D341Med (cell line): ENCODE results near the gene CCDC175.

Experiments used
- DNase-seq: peaks from one replicate; pipeline ENCODE4 v3.0.0; 2012; ENCODE audit warnings: low spot score

Gene CCDC175

GRCh38 chr14:59482541-59483331 is 93.9 kb downstream of the CCDC175 start:
- no peak for DNase-seq

DNA sequence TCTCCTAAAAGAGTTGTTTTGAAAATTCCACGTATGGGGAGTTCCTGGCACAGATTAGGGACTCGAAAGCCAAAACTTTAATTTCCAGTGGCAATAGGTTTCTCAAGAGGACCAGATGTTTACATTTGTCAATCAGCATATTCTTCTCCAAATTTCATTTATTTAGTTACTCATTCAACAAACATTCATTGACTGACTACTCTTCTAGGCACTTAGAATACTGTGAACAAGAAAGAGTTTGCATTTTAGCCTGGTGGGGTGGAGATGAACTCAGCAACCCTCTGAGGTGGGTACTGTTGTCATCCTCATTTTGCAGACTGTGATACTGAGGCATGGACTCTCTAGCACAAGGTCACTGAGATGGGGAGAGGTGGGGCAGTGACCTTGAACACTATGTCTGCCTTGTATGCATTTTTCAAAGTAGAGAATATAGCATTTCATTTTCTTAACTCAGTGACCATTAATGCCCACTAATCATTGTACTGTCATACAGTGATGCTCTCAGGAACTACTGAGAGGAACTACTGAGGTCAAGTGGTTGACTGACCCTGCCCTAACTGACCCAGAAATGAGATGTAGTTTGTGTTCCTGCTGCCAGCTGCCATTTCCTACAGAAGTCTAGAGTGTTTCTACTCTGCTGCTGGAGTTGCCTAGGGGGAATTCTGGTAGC is 94.6 kb downstream of the CCDC175 start:
- DNase-seq, result no peak

DNA sequence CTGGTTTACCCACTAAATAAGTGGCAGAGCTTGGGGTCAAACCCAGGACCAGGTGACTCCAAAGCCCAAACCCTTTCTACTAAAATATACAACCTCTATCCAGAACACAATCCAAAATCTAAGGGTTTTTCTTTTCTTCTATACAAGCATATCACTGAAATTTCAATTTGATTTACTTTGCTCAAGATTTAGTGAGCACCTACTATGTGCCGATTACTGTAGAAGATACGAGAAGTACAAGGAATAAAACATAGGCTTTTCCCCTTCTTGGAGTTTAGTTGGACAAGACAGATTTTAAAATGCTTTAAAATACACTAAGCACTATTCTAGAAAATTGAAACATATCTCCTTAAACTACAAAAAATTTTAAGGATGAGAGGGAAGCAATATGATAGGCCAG is 95.2 kb downstream of the CCDC175 start:
- no peak for DNase-seq

DNA sequence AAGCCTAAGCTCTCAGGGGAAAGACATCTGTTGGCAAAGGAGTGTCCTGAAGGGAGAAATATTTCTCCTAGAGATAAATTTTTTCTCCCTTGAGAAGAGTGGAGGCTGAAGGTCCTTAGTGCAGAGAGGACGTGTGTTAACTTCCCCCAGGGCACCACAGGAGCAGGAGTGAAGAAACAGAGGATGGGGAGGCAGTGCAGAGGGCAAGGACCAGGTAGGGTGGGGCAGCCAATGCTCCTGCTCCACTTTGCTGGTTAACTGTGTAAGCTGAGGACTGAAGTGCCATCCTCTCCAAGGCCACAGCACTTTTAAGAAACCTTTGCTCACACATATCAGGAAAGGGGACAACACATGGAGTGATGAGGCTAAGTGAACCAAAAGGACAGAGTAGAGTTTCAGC is 96.4 kb downstream of the CCDC175 start:
- DNase-seq, result no peak

- DNase-seq, result no peak
Measured at GRCh38 chr14:59478540-59478939, 98.1 kb downstream of the CCDC175 start.

GRCh38 chr14:59475709-59476108 is 100.9 kb downstream of the CCDC175 start:
- no peak for DNase-seq

- peak; percentile 73 for DNase-seq
Measured at GRCh38 chr14:59474172-59474571, 102.4 kb downstream of the CCDC175 start.

GRCh38 chr14:59465316-59466135 is 111.1 kb downstream of the CCDC175 start, which contains the start of gene GPR135:
TSS of gene GPR135 (minus strand) at chr14:59465380. CDS start at chr14:59465226, 154 bp downstream.
- DNase-seq, result no peak

- DNase-seq, result peak; percentile 37
Measured at GRCh38 chr14:59464486-59465315, 111.9 kb downstream of the CCDC175 start.

DNA sequence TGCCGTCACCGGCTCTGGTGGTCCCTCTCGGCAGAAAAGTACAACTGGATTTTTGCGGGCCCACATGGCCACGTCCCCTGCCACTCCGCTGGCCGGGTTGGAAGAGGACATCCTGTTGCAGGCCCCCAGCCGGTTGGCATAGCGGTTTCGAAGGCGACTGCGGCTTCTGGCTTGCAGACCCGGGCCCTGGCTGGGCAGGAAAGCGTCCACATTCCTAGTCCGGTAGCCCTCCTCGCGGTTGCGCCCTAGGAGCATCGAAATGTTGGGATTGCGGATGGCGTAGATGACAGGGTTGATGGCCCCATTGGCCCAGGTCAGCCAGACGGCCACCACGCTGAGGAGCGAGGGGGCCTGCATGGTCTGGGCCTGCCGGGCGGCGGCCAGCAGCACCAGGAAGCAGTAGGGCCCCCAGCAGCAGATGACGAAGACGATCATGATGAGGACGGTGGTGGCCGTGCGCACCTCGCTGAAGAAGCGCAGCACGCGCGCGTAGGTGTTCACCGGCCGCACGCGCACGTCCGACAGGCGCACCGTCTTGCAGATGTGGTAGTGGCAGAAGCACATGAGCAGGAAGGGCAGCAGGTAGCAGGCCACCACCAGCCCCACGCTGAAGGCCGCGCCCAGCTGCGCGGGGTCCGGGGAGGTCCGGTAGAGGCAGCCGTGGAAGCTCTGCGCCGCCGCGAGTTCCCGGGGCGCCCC is 112.7 kb downstream of the CCDC175 start:
- peak; percentile 26 for DNase-seq

DNA sequence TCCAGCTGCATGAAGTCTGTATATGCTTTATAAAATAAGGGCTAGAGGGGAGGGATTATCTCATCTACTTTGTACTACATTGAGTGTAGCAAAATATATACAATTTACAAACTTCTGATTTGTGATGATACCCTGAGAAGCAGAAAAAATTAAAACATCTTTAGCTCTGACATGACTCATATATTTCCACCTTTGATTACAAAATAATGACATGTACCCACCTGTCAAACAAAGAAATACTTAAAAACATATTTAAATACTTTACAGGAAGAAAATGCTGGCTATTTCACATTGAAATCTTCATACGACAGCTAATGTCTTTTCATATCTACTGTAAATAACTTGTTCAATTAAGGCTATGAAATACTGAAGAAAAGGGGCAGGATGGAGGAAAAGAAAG is 114.7 kb downstream of the CCDC175 start:
- no peak for DNase-seq

DNA sequence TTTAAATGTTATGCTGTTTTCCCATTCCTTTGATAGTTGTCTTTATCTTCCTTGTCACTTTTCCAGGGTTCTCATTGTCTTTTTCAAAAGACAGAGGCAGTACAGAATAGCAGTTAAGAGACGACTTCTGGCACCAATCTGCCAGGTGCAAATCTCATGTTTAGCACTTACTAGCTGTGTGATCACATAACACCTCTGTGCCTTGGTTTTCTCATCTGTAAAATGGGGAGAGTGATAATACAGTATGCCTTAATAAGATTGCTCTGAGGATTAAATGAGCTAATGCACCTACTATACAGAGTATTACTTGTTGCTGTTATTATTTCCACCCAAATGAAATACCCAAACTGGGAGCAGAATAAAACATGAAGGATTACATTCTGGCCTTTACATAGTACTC is 116.2 kb downstream of the CCDC175 start:
- no peak for DNase-seq

DNA sequence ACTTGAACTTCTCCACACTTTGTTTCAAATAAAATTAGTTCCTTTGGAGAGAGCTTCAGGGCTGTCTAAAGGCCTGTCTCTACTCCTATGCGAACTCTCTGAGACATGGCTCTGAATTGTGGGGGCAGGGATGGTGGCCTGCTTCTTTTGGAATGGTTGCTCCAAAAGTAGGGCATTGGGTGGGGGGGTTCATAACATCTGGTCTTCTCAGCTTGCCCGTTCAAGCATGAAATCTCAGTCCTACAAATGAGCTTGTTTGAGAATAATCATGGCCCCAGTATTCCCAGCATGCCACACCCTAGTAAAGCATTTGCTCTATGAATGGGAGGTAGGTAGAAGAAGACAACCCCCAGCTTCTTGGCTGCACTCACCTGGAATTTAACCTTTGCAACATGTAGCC is 118.1 kb downstream of the CCDC175 start:
- no peak for DNase-seq

DNA sequence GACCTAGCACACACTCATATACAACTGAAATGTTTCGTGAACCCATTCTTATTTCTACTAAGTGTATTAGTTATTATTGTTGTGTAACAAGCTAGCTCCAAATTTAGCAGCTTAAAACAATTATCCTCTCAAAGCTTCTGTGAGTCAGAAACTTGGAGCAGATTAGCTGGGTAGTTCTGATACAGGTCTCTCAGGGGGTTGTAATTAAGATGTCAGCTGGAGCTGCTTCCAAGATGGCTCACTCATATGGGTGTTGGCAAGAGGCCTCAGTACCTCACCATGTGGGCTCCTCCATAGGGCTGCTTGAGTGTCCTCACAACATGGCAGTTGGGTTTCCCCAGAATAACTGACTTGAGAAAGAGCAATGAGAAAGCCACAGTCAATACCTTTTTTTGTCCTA is 121.2 kb downstream of the CCDC175 start:
- DNase-seq, result no peak
